NB4 (cell line): ENCODE measurements around the gene COMMD7.

Experiments
- CTCF ChIP-seq: IDR thresholded peaks from one replicate; pipeline ENCODE4 v1.5.1; 2012; ENCODE audit warnings: low read depth, low read length
- MYC ChIP-seq: IDR thresholded peaks from 2 replicates; pipeline ENCODE4 v1.6.1; 2011; ENCODE audit warnings: low read depth, low read length
- POLR2A ChIP-seq: IDR thresholded peaks from 2 replicates; pipeline ENCODE4 v1.6.1; 2011; ENCODE audit warnings: mild to moderate bottlenecking; ENCODE audit not compliant: insufficient read length; ENCODE audit errors: extremely low read depth

GRCh38 chr20:32667027-32667426 is 76.2 kb downstream of the COMMD7 start:
- TF ChIP-seq CTCF (no peak), POLR2A (no peak), MYC (no peak)
